GM23248 (cell line): Measurements from ENCODE around the gene ADGRV1.

Experiments used
- EZH2 ChIP-seq: fragments of 200-600 bp; sonication (generic); IDR thresholded peaks from 2 replicates; pipeline ENCODE4 v1.6.1; 2018; ENCODE audit warnings: antibody characterized with exemption, mild to moderate bottlenecking; ENCODE audit not compliant: insufficient read depth, poor library complexity, severe bottlenecking
- EZH2phosphoT487 ChIP-seq: fragments of 200-600 bp; sonication (generic); IDR thresholded peaks from 2 replicates; pipeline ENCODE4 v1.6.1; 2018; ENCODE audit warnings: antibody characterized with exemption, moderate library complexity, mild to moderate bottlenecking, low read depth; ENCODE audit not compliant: insufficient read depth

DNA sequence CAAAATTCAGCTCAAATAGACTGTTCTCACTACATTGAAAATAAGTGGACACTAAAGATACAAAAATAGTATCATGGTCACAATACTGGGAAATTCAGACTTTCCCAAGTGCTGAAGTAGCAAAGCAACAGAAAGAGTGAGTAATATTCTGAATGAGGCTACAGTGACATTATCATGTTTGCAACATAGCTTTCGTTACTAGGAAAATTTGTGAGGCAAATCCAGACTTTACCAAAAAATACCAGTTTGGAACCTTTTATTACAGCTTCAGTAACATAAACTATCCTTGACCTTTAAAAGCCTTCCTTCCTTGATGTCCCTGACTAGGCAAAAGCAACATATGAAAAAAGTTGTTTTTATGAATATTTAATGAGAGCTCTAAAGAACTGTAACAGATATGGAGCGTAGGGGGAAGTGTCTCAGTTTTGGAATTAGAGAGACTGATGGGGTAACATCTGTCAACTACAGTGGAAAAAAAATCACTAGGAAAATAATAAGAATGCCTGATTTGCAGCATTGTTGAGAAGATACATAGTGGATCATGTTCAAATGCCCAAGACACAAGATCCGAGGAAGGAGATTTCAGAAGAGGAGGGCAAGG lies 312.9 kb downstream of the ADGRV1 start:
- TF ChIP-seq EZH2phosphoT487 (no peak), EZH2 (no peak)
